ENCODE measurements around the gene ERRFI1. TPM values are rescaled to one million over a fixed set of nuclear protein-coding genes. Genes with fewer than 3 reads are reported as not detected.

Gene ERRFI1
- total RNA-seq, 2 experiments from 2014 or later = not detected

DNA sequence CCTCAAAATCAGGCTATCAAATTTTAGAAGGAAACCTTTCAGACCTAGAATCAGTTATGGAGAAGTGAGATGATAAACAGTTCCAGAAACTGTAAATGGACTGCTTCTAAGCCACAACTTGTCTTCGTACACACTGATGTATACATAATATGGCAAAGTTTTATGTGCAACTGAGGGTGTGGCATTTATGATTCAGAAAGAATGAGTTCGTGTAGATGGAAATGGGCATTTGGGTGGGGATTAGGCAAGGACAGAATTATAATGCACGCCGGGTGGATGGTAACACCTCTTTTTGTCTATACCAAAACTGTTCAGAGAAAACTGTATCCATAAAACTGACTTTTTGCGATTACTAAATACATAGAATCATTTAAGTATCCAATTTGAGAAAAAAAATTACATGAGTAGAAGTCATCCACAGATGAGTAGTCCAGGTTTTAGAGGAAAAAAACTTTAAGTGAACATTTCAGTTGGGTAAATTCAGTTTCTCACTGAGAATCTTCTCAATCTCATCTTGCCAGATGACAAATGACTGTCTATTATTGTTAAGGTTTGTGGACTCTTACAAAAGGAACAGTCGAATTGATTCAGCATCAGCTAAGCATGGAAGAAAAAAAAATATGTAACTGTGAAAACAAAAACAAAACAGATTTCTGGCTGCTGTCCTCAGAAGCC is 22.5 kb downstream of the ERRFI1 start:
- no peaks in the 10 kb centered on the region for H4K20me1 ChIP-seq (ENCODE audit: insufficient read depth, low read length)
- POLR2A ChIA-PET = no interaction called here
- H3K4me1 ChIP-seq (ENCODE audit: insufficient read depth, low read length, poor library complexity, severe bottlenecking) = no peaks in the 10 kb centered on the region
- DNase-seq (ENCODE audit: low spot score) = no peak
- TF ChIP-seq EZH2phosphoT487 (IDR thresholded peaks at IDR 0.05; ENCODE audit: borderline replicate concordance, low read depth, low read length) (no peak), CTCF (conservative IDR thresholded peaks at IDR 0.05; ENCODE audit: low read length) (no peak)
- no peak overlapping the region for H3K4me3 ChIP-seq (ENCODE audit: low read depth, low read length, poor library complexity, severe bottlenecking)
- no peaks in the 10 kb centered on the region for H3K79me2 ChIP-seq (ENCODE audit: insufficient read depth, low read depth, low read length)
- BruUV-seq (replicated peaks) = no TSS peak
- intact Hi-C loops (cut with micrococcal nuclease; ENCODE audit: unreplicated experiment) = no loop called here
- no peak overlapping the region for H3K27ac ChIP-seq (ENCODE audit: low read depth, low read length, poor library complexity, severe bottlenecking)
- H3K4me2 ChIP-seq (ENCODE audit: low read length) = no peak overlapping the region
- no peak overlapping the region for H2AFZ ChIP-seq (ENCODE audit: low read length)
- H3K36me3 ChIP-seq (ENCODE audit: insufficient read depth, low read length) = no peaks in the 10 kb centered on the region
- H3K9me3 ChIP-seq (ENCODE audit: low read length) = no peaks in the 10 kb centered on the region
- CTCF ChIA-PET (ENCODE audit: unreplicated experiment) = no interaction called here
- H3K9me2 ChIP-seq (ENCODE audit: insufficient read depth, low read length) = no peaks in the 10 kb centered on the region

GRCh38 chr1:8002921-8003320 is 23.2 kb downstream of the ERRFI1 start:
- TF ChIP-seq CTCF (conservative IDR thresholded peaks at IDR 0.05; ENCODE audit: low read length) (no peak), EZH2phosphoT487 (IDR thresholded peaks at IDR 0.05; ENCODE audit: borderline replicate concordance, low read depth, low read length) (no peak)
- Histone ChIP-seq H2AFZ (ENCODE audit: low read length) (no peak overlapping the region), H3K27ac (ENCODE audit: low read depth, low read length, poor library complexity, severe bottlenecking) (no peak overlapping the region), H3K4me3 (ENCODE audit: low read depth, low read length, poor library complexity, severe bottlenecking) (no peak overlapping the region), H3K4me1 (ENCODE audit: insufficient read depth, low read length, poor library complexity, severe bottlenecking) (no peaks in the 10 kb centered on the region), H3K36me3 (ENCODE audit: insufficient read depth, low read length) (no peaks in the 10 kb centered on the region), H4K20me1 (ENCODE audit: insufficient read depth, low read length) (no peaks in the 10 kb centered on the region), H3K4me2 (ENCODE audit: low read length) (no peak overlapping the region), H3K9me3 (ENCODE audit: low read length) (no peaks in the 10 kb centered on the region), H3K79me2 (ENCODE audit: insufficient read depth, low read depth, low read length) (no peaks in the 10 kb centered on the region), H3K9me2 (ENCODE audit: insufficient read depth, low read length) (no peaks in the 10 kb centered on the region)
- DNase-seq (ENCODE audit: low spot score) = no peak
- intact Hi-C loops (cut with micrococcal nuclease; ENCODE audit: unreplicated experiment) = no loop called here
- ChIA-PET POLR2A (no interaction called here), CTCF (ENCODE audit: unreplicated experiment) (no interaction called here)
- no TSS peak for BruUV-seq (replicated peaks)

DNA sequence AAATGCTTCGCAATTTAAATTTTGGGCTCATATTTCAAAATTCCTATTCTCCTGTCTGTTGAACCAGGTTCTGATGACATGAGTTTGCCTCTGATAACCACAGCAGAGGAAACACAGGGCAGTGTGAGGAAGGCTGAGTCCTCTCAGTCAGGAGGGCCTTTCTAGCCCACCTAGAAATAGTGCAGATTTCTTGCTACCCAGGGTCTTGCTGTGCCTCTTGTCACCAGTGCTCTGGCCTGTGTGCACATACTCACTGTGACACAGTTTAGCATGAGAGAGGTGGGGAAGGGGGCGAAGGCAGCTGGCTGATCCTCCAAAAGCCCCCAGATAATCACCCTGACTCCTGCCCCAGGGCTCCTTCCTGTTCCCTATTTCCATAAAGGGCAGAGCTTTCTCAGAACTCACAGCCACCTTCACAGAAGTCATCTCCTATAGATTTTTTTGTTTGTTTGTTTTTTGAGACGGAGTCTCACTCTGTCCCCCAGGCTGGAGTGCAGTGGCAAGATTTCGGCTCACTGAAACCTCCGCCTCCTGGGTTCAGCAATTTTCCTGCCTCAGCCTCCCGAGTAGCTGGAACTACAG is 23.7 kb downstream of the ERRFI1 start:
- no peaks in the 10 kb centered on the region for H3K9me3 ChIP-seq (ENCODE audit: low read length)
- no peak overlapping the region for H3K4me3 ChIP-seq (ENCODE audit: low read depth, low read length, poor library complexity, severe bottlenecking)
- no peaks in the 10 kb centered on the region for H3K9me2 ChIP-seq (ENCODE audit: insufficient read depth, low read length)
- H3K27ac ChIP-seq (ENCODE audit: low read depth, low read length, poor library complexity, severe bottlenecking) = no peak overlapping the region
- DNase-seq (ENCODE audit: low spot score) = no peak
- H3K36me3 ChIP-seq (ENCODE audit: insufficient read depth, low read length) = no peaks in the 10 kb centered on the region
- H3K79me2 ChIP-seq (ENCODE audit: insufficient read depth, low read depth, low read length) = no peaks in the 10 kb centered on the region
- no peaks in the 10 kb centered on the region for H3K4me1 ChIP-seq (ENCODE audit: insufficient read depth, low read length, poor library complexity, severe bottlenecking)
- TF ChIP-seq CTCF (conservative IDR thresholded peaks at IDR 0.05; ENCODE audit: low read length) = no peak
- TF ChIP-seq EZH2phosphoT487 (IDR thresholded peaks at IDR 0.05; ENCODE audit: borderline replicate concordance, low read depth, low read length) = no peak
- CTCF ChIA-PET (ENCODE audit: unreplicated experiment) = no interaction called here
- intact Hi-C loops (cut with micrococcal nuclease; ENCODE audit: unreplicated experiment) = no loop called here
- POLR2A ChIA-PET = no interaction called here
- no peak overlapping the region for H2AFZ ChIP-seq (ENCODE audit: low read length)
- no peak overlapping the region for H3K4me2 ChIP-seq (ENCODE audit: low read length)
- no peaks in the 10 kb centered on the region for H4K20me1 ChIP-seq (ENCODE audit: insufficient read depth, low read length)
- no TSS peak for BruUV-seq (replicated peaks)
